Superior temporal gyrus (tissue), 1 donor: ENCODE results near the gene DPM1.

Experiments
- DNase-seq: peaks from one replicate; pipeline ENCODE4 v3.0.0-alpha.2; 2016; ENCODE audit errors: extremely low spot score

Gene DPM1

DNA sequence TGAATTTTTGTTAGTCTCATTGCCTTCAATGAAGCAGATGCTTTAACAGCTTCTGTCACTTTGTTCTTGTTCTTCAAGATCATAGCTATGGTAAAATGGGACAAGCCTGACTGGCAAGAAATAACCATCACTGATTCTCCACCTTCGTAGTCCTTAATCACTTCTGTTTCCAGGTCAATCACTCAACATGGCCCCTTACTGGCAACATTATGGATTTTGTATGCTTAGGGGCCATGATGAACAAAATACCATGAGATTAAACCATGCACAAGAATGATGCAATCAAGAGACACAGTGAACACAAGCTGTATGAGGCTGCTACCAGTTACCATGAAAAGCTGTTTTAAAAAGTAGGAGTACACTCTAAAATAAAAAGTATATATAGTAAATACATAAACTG, 59.9 kb downstream of the DPM1 start:
- DNase-seq = no peak

DNA sequence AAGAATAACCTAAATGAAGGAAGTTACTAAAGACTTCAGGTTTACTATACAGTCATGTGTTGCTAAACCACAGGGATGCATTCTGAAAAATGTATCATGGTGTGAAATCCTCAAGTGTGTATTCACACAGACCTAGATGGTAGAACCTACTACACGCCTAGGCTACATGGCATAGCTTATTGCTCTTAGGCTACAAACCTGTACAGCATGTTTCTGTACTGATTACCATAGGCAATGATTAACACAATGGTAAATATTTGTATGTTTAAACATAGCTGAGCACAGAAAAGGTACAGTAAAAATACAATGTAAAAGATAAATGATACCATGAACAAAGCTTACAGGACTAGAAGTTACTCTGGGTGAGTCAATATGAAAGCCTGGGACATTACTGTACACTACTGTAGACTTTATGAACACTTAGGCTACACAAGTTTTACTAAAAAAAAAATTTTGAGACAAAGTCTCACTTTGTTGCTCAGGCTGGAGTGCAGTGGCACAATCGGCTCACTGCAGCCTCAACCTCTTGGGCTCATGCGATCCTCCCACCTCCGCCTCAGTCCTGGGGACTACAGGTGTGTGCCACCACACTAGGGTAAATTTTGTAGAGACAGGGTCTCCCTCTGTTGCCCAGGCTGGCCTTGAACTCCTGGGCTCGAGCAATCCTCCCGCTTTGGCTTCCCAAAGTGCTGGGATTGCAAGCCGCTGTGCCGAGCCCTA, 63.1 kb downstream of the DPM1 start:
- no peak for DNase-seq

DNA sequence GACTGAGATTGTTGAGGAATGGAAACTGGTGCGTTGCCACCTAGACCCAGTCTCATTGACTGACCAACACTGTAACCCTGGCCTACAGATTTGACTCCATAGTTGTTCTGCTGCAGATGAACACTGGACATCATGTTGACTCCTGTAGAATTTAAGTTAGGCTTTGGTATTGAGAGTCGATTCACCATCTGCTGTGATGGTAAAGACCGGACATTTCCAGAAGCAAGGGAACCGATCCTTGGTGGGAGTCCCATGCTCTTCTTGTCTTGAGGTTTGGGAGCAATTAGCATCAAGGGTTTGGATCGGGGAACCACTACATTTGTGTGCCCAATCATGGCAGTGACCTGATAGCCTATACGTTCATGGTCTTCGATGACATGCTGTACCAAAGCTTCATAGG, 64.7 kb downstream of the DPM1 start:
- no peak for DNase-seq

DNA sequence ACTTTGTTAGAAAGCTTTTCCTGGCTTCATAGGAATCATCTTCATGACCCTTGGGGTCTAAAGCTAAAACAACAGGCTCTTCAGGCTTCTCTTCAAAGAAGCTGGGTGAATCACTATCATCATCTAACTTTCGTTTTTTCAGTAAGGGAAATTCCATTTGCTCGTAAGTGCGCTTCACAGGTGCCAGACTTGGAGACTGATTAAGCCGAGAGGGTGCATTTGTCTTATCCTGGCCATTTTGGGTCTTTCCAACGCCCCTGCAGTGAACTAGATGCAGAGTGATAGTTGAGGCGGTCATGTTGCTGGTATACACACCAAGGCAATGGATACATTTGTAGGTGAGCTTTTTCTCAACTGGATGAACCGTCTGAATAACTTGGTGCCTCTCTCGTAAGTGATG, 65.9 kb downstream of the DPM1 start:
- DNase-seq = no peak

DNA sequence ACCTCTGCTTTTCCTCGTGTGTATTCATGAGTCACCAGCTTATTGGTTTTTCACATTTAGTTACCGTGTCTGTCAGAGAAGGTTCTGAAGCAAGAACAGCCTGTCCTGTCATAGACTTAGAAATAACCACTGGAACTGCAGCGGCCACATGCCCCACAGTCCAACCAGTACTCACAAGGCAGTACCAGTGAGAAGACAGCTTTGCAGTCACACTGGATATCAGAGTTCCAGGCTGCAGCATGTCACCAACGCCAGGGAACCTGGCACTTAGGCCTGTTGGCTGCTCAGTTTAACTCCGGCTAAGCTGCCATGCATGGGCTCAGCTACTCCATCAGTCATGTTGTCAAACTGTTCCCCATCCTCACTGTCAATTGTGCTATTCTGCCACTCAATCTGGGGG, 67.2 kb downstream of the DPM1 start:
- DNase-seq = peak; percentile 33

DNA sequence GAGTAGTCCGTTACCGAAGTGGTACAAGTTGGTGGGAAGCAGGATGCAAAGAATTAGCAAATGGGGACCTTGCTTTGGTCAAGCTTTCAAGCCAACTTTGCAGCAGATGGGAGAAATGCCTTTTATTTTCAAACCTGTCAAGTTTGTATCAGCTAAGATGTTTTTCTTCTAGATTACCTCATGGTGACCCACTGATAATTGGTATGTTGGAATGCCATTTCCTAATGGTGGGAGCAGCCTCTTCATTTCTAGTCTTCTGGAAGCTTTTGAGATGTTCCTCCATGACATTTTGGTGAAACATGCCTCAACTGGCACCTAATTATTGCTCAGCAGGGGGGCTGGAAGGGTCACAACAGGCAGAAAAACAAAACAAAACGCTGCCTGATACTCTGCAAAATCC, 70.8 kb downstream of the DPM1 start:
- no peak for DNase-seq

DNA sequence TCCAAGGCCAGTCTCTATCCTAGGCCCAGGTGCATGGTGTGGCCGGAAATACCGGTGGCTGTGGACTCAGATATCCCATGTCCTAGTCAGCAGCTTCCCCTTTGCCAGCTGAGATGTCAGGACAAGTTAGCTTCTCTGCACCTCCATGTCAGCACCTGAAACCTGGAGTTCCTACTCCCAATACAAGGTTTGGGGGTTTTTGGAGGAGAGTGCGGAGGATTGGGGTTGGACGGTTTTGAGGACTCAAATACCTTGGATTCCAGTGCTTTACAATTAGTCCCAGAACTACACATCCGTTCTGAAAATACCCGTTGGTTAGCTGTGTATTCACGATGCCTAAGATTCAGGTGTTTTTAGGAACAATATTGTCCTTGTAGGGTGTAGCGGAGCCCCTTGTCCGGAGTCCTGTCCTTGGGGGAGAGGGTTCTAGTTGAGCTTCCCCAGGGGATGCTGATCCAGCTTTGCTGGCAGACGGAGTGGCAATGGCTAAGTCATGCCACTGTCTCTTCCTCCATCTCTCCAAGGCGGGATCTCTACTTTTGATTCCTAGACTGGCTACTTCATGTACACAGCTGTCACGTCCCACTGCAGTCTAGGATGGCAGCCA, 72.0 kb downstream of the DPM1 start:
- DNase-seq = no peak

DNA sequence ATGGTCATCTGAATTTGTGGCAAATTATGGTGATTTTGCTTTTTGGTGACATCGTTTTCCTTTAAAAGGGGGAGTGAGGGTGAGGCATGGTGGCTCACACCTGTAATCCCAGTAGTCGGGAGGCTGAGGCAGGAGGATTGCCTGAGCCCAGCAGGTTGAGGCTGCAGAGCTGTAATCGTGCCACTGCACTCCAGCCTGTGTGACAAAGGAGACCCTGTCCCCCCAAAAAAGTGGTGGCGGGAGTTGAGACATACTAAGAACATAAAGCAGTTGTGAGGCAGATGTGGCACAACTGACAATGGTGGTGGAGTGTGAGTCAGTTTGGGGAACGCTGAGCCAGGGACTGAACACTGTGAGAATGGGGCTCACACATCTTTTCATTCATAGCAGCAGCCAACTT, 72.6 kb downstream of the DPM1 start:
- DNase-seq = no peak

DNA sequence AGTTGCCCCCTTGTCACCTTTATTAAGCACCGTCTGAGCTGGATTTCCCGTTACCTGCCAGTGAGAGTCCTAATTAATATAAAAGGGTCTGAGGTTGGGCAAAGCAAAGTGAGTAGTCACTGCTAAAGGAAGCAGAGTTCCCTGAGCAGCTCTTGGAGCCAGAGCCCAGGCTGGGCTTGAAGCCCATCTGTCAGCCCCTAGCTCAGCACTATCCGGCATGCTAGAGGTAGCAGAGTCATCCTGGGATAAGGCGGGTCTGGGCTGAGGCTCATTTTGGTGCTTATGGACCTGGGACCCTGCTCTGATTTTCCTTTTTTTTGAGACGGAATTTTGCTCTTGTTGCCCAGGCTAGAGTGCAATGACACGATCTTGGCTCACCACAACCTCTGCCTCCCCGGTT, 73.3 kb downstream of the DPM1 start:
- no peak for DNase-seq
